Measurements from ENCODE around the gene MCM8.
"Not testable (repeated sequence)": the region's sequence is repeated elsewhere in the genome, so short reads cannot be mapped to it uniquely, and the experiment has no call there.

MCM8 gene

GRCh38 chr20:6007094-6007528 lies 56.7 kb downstream of the MCM8 start:
- no peak for DNase-seq

- no peak for DNase-seq
Observed at GRCh38 chr20:6007529-6008103, 57.2 kb downstream of the MCM8 start.

GRCh38 chr20:6008254-6008653 lies 57.8 kb downstream of the MCM8 start:
- no peak for DNase-seq

GRCh38 chr20:6012179-6012578 lies 61.7 kb downstream of the MCM8 start:
- no peak for DNase-seq

GRCh38 chr20:6014017-6014416 lies 63.6 kb downstream of the MCM8 start:
- DNase-seq, result no peak

- DNase-seq, result no peak
Observed at GRCh38 chr20:6014957-6015356, 64.5 kb downstream of the MCM8 start.

GRCh38 chr20:6017467-6017866 lies 67.0 kb downstream of the MCM8 start:
- no peak for DNase-seq

GRCh38 chr20:6017880-6018279 lies 67.4 kb downstream of the MCM8 start:
- no peak for DNase-seq

GRCh38 chr20:6024768-6025167 lies 74.3 kb downstream of the MCM8 start:
- no peak for DNase-seq

- DNase-seq, result no peak
Observed at GRCh38 chr20:6026051-6026450, 75.6 kb downstream of the MCM8 start.

GRCh38 chr20:6028818-6029217 lies 78.4 kb downstream of the MCM8 start:
- no peak for DNase-seq

GRCh38 chr20:6029538-6029937 lies 79.1 kb downstream of the MCM8 start:
- no peak for DNase-seq

GRCh38 chr20:6030453-6031080 lies 80.1 kb downstream of the MCM8 start:
- no peak for DNase-seq

GRCh38 chr20:6032907-6033306 lies 82.5 kb downstream of the MCM8 start:
- DNase-seq, result not testable (repeated sequence)

- DNase-seq, result no peak
Observed at GRCh38 chr20:6034134-6034969, 83.9 kb downstream of the MCM8 start.

GRCh38 chr20:6036213-6036612 lies 85.8 kb downstream of the MCM8 start:
- no peak for DNase-seq

GRCh38 chr20:6037082-6037481 lies 86.6 kb downstream of the MCM8 start:
- DNase-seq, result no peak

GRCh38 chr20:6038256-6038655 lies 87.8 kb downstream of the MCM8 start:
- DNase-seq, result no peak

- no peak for DNase-seq
Observed at GRCh38 chr20:6039766-6040165, 89.3 kb downstream of the MCM8 start.

- DNase-seq, result no peak
Observed at GRCh38 chr20:6040540-6040939, 90.1 kb downstream of the MCM8 start.

GRCh38 chr20:6040958-6041807 lies 90.7 kb downstream of the MCM8 start:
- no peak for DNase-seq

- no peak for DNase-seq
Observed at GRCh38 chr20:6041808-6042265, 91.4 kb downstream of the MCM8 start.

- DNase-seq, result no peak
Observed at GRCh38 chr20:6044115-6044514, 93.7 kb downstream of the MCM8 start.
